ENCODE results near the gene IL11. TPM values are rescaled to one million over a fixed set of nuclear protein-coding genes. Genes with fewer than 3 reads are reported as not detected.

The IL11 gene
- total RNA-seq, 3 donors from 2014 or later, result 0.24 to 0.32 (median 0.29) TPM

DNA sequence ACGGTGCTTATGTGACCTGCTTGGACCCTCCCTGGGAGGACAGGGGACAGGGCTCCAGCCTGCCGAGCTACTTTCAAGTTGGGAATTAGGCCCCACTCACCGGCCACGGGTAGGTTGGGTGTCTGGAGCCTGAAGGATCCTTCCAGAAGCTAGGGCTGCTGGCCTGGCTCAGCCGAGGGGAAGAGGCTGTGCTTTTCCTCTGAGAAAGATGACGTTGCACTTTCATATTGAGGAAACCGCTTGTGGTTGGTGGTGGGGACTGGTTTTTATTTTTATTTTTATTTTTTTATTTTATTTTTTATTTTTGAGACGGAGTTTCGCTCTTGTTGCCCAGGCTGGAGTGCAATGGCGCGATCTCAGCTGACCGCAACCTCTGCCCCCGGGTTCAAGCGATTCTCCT, 45.1 kb downstream of the IL11 start, which contains the start of gene TMEM150B:
TSS of gene TMEM150B (minus strand) at position 170 of the 400 bp plus-strand sequence. CDS start 4,305 bp downstream, outside the sequence.
- no peaks in the 10 kb centered on the region for H3K36me3 ChIP-seq (ENCODE audit: low read depth)
- TF ChIP-seq, protein P1, sequence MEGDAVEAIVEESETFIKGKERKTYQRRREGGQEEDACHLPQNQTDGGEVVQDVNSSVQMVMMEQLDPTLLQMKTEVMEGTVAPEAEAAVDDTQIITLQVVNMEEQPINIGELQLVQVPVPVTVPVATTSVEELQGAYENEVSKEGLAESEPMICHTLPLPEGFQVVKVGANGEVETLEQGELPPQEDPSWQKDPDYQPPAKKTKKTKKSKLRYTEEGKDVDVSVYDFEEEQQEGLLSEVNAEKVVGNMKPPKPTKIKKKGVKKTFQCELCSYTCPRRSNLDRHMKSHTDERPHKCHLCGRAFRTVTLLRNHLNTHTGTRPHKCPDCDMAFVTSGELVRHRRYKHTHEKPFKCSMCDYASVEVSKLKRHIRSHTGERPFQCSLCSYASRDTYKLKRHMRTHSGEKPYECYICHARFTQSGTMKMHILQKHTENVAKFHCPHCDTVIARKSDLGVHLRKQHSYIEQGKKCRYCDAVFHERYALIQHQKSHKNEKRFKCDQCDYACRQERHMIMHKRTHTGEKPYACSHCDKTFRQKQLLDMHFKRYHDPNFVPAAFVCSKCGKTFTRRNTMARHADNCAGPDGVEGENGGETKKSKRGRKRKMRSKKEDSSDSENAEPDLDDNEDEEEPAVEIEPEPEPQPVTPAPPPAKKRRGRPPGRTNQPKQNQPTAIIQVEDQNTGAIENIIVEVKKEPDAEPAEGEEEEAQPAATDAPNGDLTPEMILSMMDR (IDR thresholded peaks at IDR 0.05), result no peak
- intact Hi-C loops (cut with DNase I, micrococcal nuclease), result no loop called here
- DNase-seq, result no peak
- no peak within 1 kb of the TSS for H3K4me3 ChIP-seq
- H3K4me1 ChIP-seq (ENCODE audit: low read depth), result peaks cover 9% of the 10 kb centered on the region
- ATAC-seq, result no peak
- no peaks in the 10 kb centered on the region for H3K9me3 ChIP-seq

- TF ChIP-seq, protein P1 (IDR thresholded peaks at IDR 0.05), result no peak
- DNase-seq, result no peak
- ATAC-seq, result no peak
- Histone ChIP-seq H3K9me3 (no peaks in the 10 kb centered on the region), H3K4me1 (ENCODE audit: low read depth) (peaks cover 9% of the 10 kb centered on the region), H3K4me3 (no peak overlapping the region), H3K36me3 (ENCODE audit: low read depth) (no peaks in the 10 kb centered on the region)
- intact Hi-C loops (cut with DNase I, micrococcal nuclease), result no loop called here
Measured at GRCh38 chr19:55324662-55325061, 45.6 kb downstream of the IL11 start.

GRCh38 chr19:55322204-55322885, 47.9 kb downstream of the IL11 start:
- TF ChIP-seq, protein P1 (IDR thresholded peaks at IDR 0.05), result no peak
- peaks cover 9% of the 10 kb centered on the region for H3K4me1 ChIP-seq (ENCODE audit: low read depth)
- intact Hi-C loops (cut with DNase I, micrococcal nuclease), result no loop called here
- DNase-seq (peak; percentile 68 to 80 (median 75)), ATAC-seq (peak; percentile 93)
- no peaks in the 10 kb centered on the region for H3K36me3 ChIP-seq (ENCODE audit: low read depth)
- H3K9me3 ChIP-seq, result no peaks in the 10 kb centered on the region
- no peak overlapping the region for H3K4me3 ChIP-seq

- no peak overlapping the region for H3K4me3 ChIP-seq
- peak in 1 of 3 donors; percentile 47 for DNase-seq
Measured at GRCh38 chr19:55321466-55322137, 48.7 kb downstream of the IL11 start.

GRCh38 chr19:55320844-55321419, 49.3 kb downstream of the IL11 start:
- H3K36me3 ChIP-seq (ENCODE audit: low read depth), result no peaks in the 10 kb centered on the region
- no peaks in the 10 kb centered on the region for H3K9me3 ChIP-seq
- ATAC-seq (peak; percentile 6), DNase-seq (no peak)
- TF ChIP-seq, protein P1 (IDR thresholded peaks at IDR 0.05), result no peak
- no peak overlapping the region for H3K4me3 ChIP-seq
- intact Hi-C loops (cut with DNase I, micrococcal nuclease), result no loop called here
- H3K4me1 ChIP-seq (ENCODE audit: low read depth), result peaks cover 9% of the 10 kb centered on the region

More at GRCh38 chr19:55321466-55322137, 48.7 kb downstream of the IL11 start:
- H3K4me1 ChIP-seq (ENCODE audit: low read depth), result peaks cover 9% of the 10 kb centered on the region
- TF ChIP-seq, protein P1 (IDR thresholded peaks at IDR 0.05), result no peak
- ATAC-seq, result peak; percentile 84
- no peaks in the 10 kb centered on the region for H3K36me3 ChIP-seq (ENCODE audit: low read depth)
- intact Hi-C loops (cut with DNase I, micrococcal nuclease), result no loop called here
- no peaks in the 10 kb centered on the region for H3K9me3 ChIP-seq
